ENCODE data around the gene KRT25. TPM values are rescaled to one million over a fixed set of nuclear protein-coding genes. Genes with fewer than 3 reads are reported as not detected.

Gene KRT25
- total RNA-seq, 1 donor from 2014 or later, result not detected

- Mint-ChIP-seq H3K4me1 (ENCODE audit: low read depth) (peaks cover 14% of the 10 kb centered on the region), H3K4me3 (ENCODE audit: unreplicated experiment) (no peak overlapping the region), H3K9me3 (ENCODE audit: low read depth) (no peaks in the 10 kb centered on the region), H3K27ac (ENCODE audit: unreplicated experiment) (no peak overlapping the region), H3K27me3 (ENCODE audit: low read depth) (peaks cover 31% of the 10 kb centered on the region), H3K36me3 (ENCODE audit: low read depth) (no peaks in the 10 kb centered on the region)
- DNase-seq (ENCODE audit: low spot score), result no peak
- TF ChIP-seq, protein P1, sequence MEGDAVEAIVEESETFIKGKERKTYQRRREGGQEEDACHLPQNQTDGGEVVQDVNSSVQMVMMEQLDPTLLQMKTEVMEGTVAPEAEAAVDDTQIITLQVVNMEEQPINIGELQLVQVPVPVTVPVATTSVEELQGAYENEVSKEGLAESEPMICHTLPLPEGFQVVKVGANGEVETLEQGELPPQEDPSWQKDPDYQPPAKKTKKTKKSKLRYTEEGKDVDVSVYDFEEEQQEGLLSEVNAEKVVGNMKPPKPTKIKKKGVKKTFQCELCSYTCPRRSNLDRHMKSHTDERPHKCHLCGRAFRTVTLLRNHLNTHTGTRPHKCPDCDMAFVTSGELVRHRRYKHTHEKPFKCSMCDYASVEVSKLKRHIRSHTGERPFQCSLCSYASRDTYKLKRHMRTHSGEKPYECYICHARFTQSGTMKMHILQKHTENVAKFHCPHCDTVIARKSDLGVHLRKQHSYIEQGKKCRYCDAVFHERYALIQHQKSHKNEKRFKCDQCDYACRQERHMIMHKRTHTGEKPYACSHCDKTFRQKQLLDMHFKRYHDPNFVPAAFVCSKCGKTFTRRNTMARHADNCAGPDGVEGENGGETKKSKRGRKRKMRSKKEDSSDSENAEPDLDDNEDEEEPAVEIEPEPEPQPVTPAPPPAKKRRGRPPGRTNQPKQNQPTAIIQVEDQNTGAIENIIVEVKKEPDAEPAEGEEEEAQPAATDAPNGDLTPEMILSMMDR (IDR thresholded peaks at IDR 0.05), result no peak
Observed at GRCh38 chr17:40791111-40791510, 36.0 kb upstream of the KRT25 start.

GRCh38 chr17:40782450-40782849, 27.3 kb upstream of the KRT25 start, which contains the start of gene KRT27:
KRT27 (minus strand) TSS chr17:40782550; CDS start chr17:40782493, 57 bp downstream.
- TF ChIP-seq, protein P1 (IDR thresholded peaks at IDR 0.05), result no peak
- H3K27me3 Mint-ChIP-seq (ENCODE audit: low read depth), result peaks cover 43% of the 10 kb centered on the region
- H3K27ac Mint-ChIP-seq (ENCODE audit: unreplicated experiment), result no peak within 1 kb of the TSS
- no peak within 1 kb of the TSS for H3K4me3 Mint-ChIP-seq (ENCODE audit: unreplicated experiment)
- H3K4me1 Mint-ChIP-seq (ENCODE audit: low read depth), result no peaks in the 10 kb centered on the region
- no peaks in the 10 kb centered on the region for H3K36me3 Mint-ChIP-seq (ENCODE audit: low read depth)
- no peaks in the 10 kb centered on the region for H3K9me3 Mint-ChIP-seq (ENCODE audit: low read depth)
- no peak for DNase-seq (ENCODE audit: low spot score)

DNA sequence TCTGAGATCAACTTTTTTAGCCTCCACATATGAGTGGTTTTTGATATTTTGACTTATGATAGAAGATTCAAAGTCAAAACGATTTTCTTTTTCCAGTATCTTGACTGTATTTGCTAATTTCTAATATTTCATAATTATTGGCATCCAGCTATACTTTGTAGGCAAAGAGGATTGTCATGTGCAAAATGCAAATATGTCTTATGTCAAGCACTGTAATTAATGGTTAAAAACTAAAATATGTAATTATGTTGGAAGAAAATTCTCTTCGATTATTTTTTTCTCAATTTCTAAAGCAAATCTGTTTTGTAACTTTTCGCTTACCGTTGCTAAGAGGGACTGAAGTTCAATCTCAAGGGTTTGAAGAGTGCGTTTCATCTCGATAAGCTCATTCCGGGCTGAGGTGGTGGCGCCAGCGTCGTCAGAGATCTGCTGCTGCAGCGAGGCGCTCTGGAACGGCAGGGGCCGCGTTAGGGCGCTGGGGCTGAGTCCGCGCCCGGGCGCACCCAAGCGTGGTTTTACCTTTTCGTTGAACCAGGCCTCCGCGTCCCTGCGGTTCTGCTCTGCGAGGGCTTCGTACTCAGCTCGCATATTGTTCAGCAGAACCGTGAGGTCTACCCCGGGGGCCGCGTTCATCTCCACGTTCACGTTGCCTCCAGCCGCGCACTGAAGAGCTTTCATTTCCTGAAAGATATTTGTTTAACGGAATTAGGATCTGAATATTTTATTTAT, 24.2 kb upstream of the KRT25 start:
- Mint-ChIP-seq H3K27me3 (ENCODE audit: low read depth) (peaks cover 57% of the 10 kb centered on the region), H3K4me3 (ENCODE audit: unreplicated experiment) (no peak overlapping the region), H3K27ac (ENCODE audit: unreplicated experiment) (no peak overlapping the region), H3K9me3 (ENCODE audit: low read depth) (no peaks in the 10 kb centered on the region), H3K4me1 (ENCODE audit: low read depth) (no peaks in the 10 kb centered on the region), H3K36me3 (ENCODE audit: low read depth) (no peaks in the 10 kb centered on the region)
- TF ChIP-seq, protein P1 (IDR thresholded peaks at IDR 0.05), result no peak
- no peak for DNase-seq (ENCODE audit: low spot score)

GRCh38 chr17:40778461-40778860, 23.3 kb upstream of the KRT25 start:
- Mint-ChIP-seq H3K4me1 (ENCODE audit: low read depth) (no peaks in the 10 kb centered on the region), H3K27me3 (ENCODE audit: low read depth) (peaks cover 55% of the 10 kb centered on the region), H3K9me3 (ENCODE audit: low read depth) (no peaks in the 10 kb centered on the region), H3K36me3 (ENCODE audit: low read depth) (no peaks in the 10 kb centered on the region), H3K27ac (ENCODE audit: unreplicated experiment) (no peak overlapping the region), H3K4me3 (ENCODE audit: unreplicated experiment) (no peak overlapping the region)
- DNase-seq (ENCODE audit: low spot score), result no peak
- TF ChIP-seq, protein P1 (IDR thresholded peaks at IDR 0.05), result no peak

DNA sequence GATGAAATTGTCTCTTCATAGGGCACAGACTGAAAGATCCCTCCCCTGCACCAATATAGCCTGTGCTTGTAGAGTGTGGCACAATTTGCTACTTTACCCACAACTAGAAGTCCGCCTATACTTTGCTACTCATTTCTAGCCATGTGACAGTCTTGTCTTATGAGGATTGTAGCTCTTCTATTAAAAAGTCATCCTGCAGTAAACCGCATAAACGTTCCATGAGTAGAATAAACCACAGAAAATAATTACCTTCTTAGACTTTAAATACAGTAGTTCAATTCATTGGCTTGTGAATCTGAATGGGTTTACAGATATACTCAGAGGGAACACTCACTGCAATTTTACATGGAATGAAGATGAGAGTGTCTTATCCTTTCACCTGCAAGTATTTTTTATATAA, 22.8 kb upstream of the KRT25 start:
- Mint-ChIP-seq H3K4me1 (ENCODE audit: low read depth) (no peaks in the 10 kb centered on the region), H3K27me3 (ENCODE audit: low read depth) (peaks cover 51% of the 10 kb centered on the region), H3K27ac (ENCODE audit: unreplicated experiment) (no peak overlapping the region), H3K36me3 (ENCODE audit: low read depth) (no peaks in the 10 kb centered on the region), H3K4me3 (ENCODE audit: unreplicated experiment) (no peak overlapping the region), H3K9me3 (ENCODE audit: low read depth) (no peaks in the 10 kb centered on the region)
- DNase-seq (ENCODE audit: low spot score), result no peak
- TF ChIP-seq, protein P1 (IDR thresholded peaks at IDR 0.05), result no peak

Measured in chondrocyte (in vitro differentiated cells).